Loucy (cell line): Measurements from ENCODE around the gene PTPRC.

Source experiments
- CTCF ChIP-seq: fragments of 200-600 bp; sonication (generic); conservative IDR thresholded peaks from 2 replicates; pipeline ENCODE4 v1.5.1; 2014; ENCODE audit warnings: mild to moderate bottlenecking, antibody characterized with exemption, low read length
- EZH2phosphoT487 ChIP-seq: fragments of 200-600 bp; IDR thresholded peaks from 2 replicates; pipeline ENCODE4 v1.6.1; 2018; ENCODE audit warnings: antibody characterized with exemption, mild to moderate bottlenecking, moderate library complexity, borderline replicate concordance

GRCh38 chr1:198632007-198632406 lies 6.8 kb upstream of the PTPRC start:
- TF ChIP-seq CTCF, result no peak
- no peak for TF ChIP-seq EZH2phosphoT487
